GM12873 (cell line): ENCODE measurements around the gene IL12RB2.

Source experiments
- CTCF ChIP-seq: IDR thresholded peaks from 2 replicates; pipeline ENCODE4 v1.5.1; 2012; ENCODE audit warnings: low read depth, mild to moderate bottlenecking, moderate library complexity, low read length, control low read depth; ENCODE audit not compliant: insufficient read depth; ENCODE audit errors: missing control alignments

The IL12RB2 gene

DNA sequence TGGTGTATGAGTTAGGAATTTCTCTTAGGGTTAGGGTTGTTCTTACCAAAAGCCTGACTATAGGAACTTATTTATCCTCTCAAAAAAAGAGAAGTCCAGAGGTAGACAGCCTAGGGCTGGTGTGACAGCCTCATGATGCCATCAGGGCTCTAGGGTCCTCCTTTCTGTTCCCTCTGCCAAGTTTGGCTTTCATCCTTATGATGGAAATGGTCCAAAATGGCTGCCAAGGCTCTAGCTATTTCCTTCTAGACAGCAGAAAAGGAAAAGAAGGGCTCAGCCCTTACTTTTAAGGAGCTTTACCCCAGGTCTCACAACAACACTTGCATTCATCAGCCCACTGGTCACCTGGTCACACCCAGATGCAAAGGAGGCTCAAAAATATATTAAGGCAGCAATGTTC, 44.5 kb downstream of the IL12RB2 start:
- no peak for TF ChIP-seq CTCF

DNA sequence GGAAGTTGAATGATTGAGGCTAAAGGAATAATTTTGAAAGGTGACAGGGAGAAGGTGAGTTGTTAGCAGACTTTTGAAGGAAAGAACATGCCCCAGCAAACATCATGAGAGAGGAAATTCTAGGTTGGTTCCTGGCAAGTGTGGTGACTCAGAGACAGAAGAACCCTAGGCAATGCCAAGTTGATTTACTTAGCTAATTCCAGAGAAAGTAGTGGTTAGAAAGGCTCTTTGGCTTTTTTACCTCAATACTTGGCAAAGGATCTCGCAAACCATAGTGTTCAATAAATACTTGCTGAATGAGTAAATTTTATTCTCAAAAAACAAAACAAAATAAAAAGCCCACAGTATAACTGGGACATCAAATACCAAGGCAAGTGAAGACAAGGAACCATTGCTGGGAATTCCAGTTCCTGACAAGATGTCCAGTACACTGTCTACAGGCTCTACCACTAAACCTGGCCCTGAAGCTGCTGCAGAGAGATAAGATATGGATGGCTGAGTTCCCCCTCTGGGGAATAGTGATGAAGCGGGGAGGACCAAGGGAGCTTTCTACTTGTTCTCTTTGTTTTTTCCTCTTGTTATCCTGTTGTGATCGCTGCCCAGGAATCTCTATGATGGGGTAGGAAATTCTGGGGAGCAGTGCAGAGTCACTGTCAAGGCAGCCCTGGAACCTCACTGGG, 48.2 kb downstream of the IL12RB2 start:
- TF ChIP-seq CTCF: no peak

DNA sequence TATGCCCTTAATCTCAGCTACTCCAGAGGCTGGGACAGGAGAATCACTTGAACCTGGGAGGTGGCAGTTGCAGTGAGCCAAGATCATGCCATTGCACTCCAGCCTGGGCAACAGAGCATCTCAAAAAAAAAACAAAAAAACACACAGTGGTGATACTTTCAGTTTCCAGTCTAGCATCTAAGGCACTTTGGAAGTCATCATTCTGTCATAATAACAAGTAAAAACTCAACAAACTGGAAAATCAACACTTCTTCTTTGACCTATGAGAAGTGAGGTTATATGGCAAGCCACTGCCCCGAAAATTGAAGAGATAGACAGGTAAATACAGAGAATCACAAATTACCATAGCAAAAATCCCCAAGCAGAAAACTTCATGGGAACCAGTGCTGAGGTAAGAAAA, 51.9 kb downstream of the IL12RB2 start:
- TF ChIP-seq CTCF: no peak

GRCh38 chr1:67361641-67362040, 54.0 kb downstream of the IL12RB2 start:
- no peak for TF ChIP-seq CTCF

DNA sequence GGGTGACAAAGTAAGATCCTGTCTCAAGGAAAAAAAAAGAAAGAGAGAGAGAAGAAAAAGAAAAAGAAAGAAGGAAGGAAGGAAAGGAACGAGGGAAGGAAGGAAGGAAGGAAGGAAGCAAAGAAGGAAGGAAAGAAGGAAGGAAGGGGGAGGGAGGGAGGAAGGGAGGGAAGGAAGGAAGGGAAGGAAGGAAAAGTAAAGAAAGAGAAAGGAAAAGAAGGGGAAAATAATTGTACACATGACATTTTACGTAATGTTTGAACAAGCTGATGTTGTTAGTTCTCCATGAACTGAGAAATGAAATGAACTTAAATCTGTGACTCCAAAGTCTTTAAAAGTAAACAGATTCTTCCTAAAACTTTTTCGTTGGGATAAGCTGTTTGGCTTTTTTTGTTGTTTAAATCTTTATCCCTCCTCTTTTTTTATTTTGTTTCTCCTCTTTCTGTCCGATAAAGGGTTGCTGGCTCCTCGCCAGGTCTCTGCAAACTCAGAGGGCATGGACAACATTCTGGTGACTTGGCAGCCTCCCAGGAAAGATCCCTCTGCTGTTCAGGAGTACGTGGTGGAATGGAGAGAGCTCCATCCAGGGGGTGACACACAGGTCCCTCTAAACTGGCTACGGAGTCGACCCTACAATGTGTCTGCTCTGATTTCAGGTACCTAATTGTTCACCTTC, 59.8 kb downstream of the IL12RB2 start:
- no peak for TF ChIP-seq CTCF

- TF ChIP-seq CTCF: no peak
Observed at GRCh38 chr1:67368046-67368514, 60.4 kb downstream of the IL12RB2 start.

- no peak for TF ChIP-seq CTCF
Observed at GRCh38 chr1:67371043-67371442, 63.4 kb downstream of the IL12RB2 start.
